ENCODE measurements around the gene XIST. TPM values are rescaled to one million over a fixed set of nuclear protein-coding genes. Genes with fewer than 3 reads are reported as not detected.
A peak's percentile ranks its signal among the peaks of the same experiment; 100 is the strongest.

XIST gene
- total and polyA plus RNA-seq, 2 of the 8 experiments (the other 6 are each of a cell fraction or from before 2014, with no cell fraction given), result 0.06 to 0.19 TPM

- H3K4me2 ChIP-seq (ENCODE audit: insufficient read depth in 1 of 2, low read depth in 2 of 2, low read length in 2 of 2), result peak overlapping the region; percentile 28; a peak in 2 of 4 replicates
- no peaks in the 10 kb centered on the region for H4K20me1 ChIP-seq (replicated peaks in 1 of 2; ENCODE audit: control insufficient read depth in 1 of 2, insufficient read depth in 2 of 2, low read length in 2 of 2)
- ChIA-PET POLR2A (ENCODE audit: partially characterized antibody) (interaction anchor here (1.5 kb wide), 1 partner anchor 67 kb away, joined by 4 read pairs; no protein-coding TSS in a partner anchor), CTCF (ENCODE audit: partially characterized antibody) (interaction anchor here (1.1 kb wide), 2 partner anchors 11 to 38 kb away, joined by 3 read pairs; no protein-coding TSS in a partner anchor)
- peak overlapping the region; percentile 81; the same call in 1 of the 2 replicates for H2BK5ac ChIP-seq (ENCODE audit: low read depth, low read length)
- TF ChIP-seq HDAC2 (IDR thresholded peaks at IDR 0.05; ENCODE audit: borderline replicate concordance in 1 of 2, low read depth in 2 of 2, low read length in 2 of 2), result no peak
- TF ChIP-seq TEAD4 (IDR thresholded peaks at IDR 0.05; ENCODE audit: low read depth, low read length), result peak; percentile 89
- 0 out of 2 replicates have a peak, but pooled peaks have one; percentile 21 for TF ChIP-seq POU5F1 (IDR thresholded peaks at IDR 0.05; ENCODE audit: low read depth, low read length)
- TF ChIP-seq SIRT6 (IDR thresholded peaks at IDR 0.05; ENCODE audit: low read length), result no peak
- no peak for TF ChIP-seq EZH2 (IDR thresholded peaks at IDR 0.05; ENCODE audit: low read depth, low read length, severe bottlenecking)
- no peak for TF ChIP-seq USF2 (IDR thresholded peaks at IDR 0.05; ENCODE audit: low read length)
- no peak overlapping the region for H2AFZ ChIP-seq (ENCODE audit: low read length)
- no peak overlapping the region for H2BK120ac ChIP-seq (replicated peaks; ENCODE audit: low read depth, low read length)
- no peak overlapping the region for H2AK5ac ChIP-seq (ENCODE audit: low read depth, low read length)
- no peaks in the 10 kb centered on the region for H3K27me3 ChIP-seq (replicated peaks in 1 of 4; ENCODE audit: control insufficient read depth in 3 of 4, extremely low read depth in 1 of 4, insufficient read depth in 3 of 4, low read length in 3 of 4)
- no peaks in the 10 kb centered on the region for H3K23me2 ChIP-seq (ENCODE audit: low read depth, low read length)
- H4K91ac ChIP-seq (replicated peaks; ENCODE audit: insufficient read length, low read length), result no peak overlapping the region
- H4K8ac ChIP-seq (ENCODE audit: extremely low read depth, insufficient read depth, low read length), result no peak overlapping the region
- 0 out of 2 replicates have a peak overlapping the region, but pooled peaks have one; percentile 80 for H2BK20ac ChIP-seq (ENCODE audit: low read length)
- H3K9ac ChIP-seq (replicated peaks in 1 of 4; ENCODE audit: extremely low read depth in 1 of 4, low read depth in 3 of 4, low read length in 3 of 4), result no peak overlapping the region
- no peak overlapping the region for H3K4me3 ChIP-seq (ENCODE audit: extremely low read depth in 1 of 4, insufficient read depth in 2 of 4, low read depth in 3 of 4, low read length in 4 of 4)
- DNase-seq (ENCODE audit: low read depth in 1 of 2, low spot score in 2 of 2), result peak in 1 of 2 experiments; percentile 10
- H3K4ac ChIP-seq (replicated peaks; ENCODE audit: insufficient read length, low read depth, low read length), result no peak overlapping the region
- H3K18ac ChIP-seq (ENCODE audit: extremely low read depth, low read length), result peak overlapping the region; percentile 32; the same call in 1 of the 2 replicates
- no peaks in the 10 kb centered on the region for H3K79me2 ChIP-seq (ENCODE audit: control insufficient read depth in 1 of 2, insufficient read depth in 2 of 2, low read length in 2 of 2)
- no peak overlapping the region for H2BK12ac ChIP-seq (ENCODE audit: low read depth, low read length)
- H4K5ac ChIP-seq (ENCODE audit: insufficient read length, low read depth, low read length), result no peak overlapping the region
- H3K79me1 ChIP-seq (ENCODE audit: low read depth, low read length), result no peaks in the 10 kb centered on the region
- no peak overlapping the region for H3K14ac ChIP-seq (ENCODE audit: insufficient read length)
- no peak overlapping the region for H3K27ac ChIP-seq (ENCODE audit: low read depth, low read length)
- no peak overlapping the region for H3K56ac ChIP-seq (replicated peaks; ENCODE audit: insufficient read length, low read depth, low read length)
- no peak overlapping the region for H3K23ac ChIP-seq (ENCODE audit: insufficient read length)
- FAIRE-seq, result peak; percentile 90
- peaks cover 0 to 9% of the 10 kb centered on the region in 2 experiments; a peak in 1 of 4 replicates for H3K9me3 ChIP-seq (ENCODE audit: insufficient read depth in 2 of 2, low read depth in 1 of 2, low read length in 1 of 2)
- H3K36me3 ChIP-seq (ENCODE audit: control insufficient read depth in 2 of 4, insufficient read depth in 4 of 4, low read length in 3 of 4), result no peaks in the 10 kb centered on the region
- peaks cover 0 to 6% (median 2%) of the 10 kb centered on the region in 4 experiments; a peak in 3 of 7 replicates for H3K4me1 ChIP-seq (replicated peaks in 1 of 4; ENCODE audit: control insufficient read depth in 3 of 4, insufficient read depth in 4 of 4, low read length in 3 of 4)
- 0 out of 2 replicates have a peak overlapping the region, but pooled peaks have one; percentile 8 for H2BK15ac ChIP-seq (ENCODE audit: low read length)
Observed at GRCh38 chrX:73877687-73878086, 25.2 kb upstream of the XIST start.
